Measurements from ENCODE around the gene MRPS14.

DNA sequence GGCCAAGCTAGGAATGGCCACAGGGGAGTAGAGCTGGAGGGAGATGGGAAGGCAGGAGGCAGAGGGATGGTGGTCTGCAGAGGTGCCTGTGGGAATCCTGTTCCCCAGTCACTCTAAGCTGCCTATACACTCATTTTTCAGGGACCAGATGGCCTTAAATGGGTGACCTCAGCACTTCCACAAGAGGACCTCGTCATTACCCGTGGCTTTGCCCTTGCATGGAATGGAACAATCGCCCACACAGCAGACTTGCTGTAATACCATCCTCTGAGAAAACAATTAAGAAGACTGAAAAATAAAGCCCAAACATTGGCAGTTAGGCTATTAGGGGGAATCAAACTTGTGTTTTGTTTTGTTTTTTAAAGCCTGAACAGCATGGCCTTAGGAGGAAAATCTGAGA is 31.5 kb upstream of the MRPS14 start:
- TF ChIP-seq, protein P1, sequence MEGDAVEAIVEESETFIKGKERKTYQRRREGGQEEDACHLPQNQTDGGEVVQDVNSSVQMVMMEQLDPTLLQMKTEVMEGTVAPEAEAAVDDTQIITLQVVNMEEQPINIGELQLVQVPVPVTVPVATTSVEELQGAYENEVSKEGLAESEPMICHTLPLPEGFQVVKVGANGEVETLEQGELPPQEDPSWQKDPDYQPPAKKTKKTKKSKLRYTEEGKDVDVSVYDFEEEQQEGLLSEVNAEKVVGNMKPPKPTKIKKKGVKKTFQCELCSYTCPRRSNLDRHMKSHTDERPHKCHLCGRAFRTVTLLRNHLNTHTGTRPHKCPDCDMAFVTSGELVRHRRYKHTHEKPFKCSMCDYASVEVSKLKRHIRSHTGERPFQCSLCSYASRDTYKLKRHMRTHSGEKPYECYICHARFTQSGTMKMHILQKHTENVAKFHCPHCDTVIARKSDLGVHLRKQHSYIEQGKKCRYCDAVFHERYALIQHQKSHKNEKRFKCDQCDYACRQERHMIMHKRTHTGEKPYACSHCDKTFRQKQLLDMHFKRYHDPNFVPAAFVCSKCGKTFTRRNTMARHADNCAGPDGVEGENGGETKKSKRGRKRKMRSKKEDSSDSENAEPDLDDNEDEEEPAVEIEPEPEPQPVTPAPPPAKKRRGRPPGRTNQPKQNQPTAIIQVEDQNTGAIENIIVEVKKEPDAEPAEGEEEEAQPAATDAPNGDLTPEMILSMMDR (IDR thresholded peaks at IDR 0.05) = no peak
- no peak for TF ChIP-seq POLR2A (IDR thresholded peaks at IDR 0.05)
